ENCODE results near the gene OR4D2. TPM values are rescaled to one million over a fixed set of nuclear protein-coding genes. Genes with fewer than 3 reads are reported as not detected.
"Not testable (repeated sequence)": the region's sequence is repeated elsewhere in the genome, so short reads cannot be mapped to it uniquely, and the experiment has no call there.

The OR4D2 gene
- total RNA-seq: not detected
- long read RNA-seq: 0 reads

DNA sequence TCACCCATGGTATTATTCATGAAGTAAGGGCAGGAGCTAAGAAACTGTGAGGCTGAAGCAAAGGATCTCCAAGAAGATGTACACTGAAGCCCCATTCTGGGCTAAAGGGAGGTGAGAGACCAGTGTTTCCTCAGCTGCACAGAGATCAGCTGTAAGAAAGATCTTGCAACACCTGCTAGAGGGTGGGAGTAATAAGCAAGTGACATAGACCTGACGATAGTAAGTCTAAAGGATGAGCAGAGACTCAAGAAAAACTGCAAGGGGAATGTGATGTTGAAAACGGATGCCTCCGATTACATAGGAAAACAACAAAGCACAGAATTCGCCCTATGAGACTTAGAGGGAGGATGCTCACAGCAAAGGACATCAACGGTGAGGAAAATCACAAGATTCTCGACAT is at the start of gene OR4D2:
TSS of gene OR4D2 (plus strand) at position 301 of the 400 bp plus-strand sequence. CDS start 2,674 bp downstream, outside the sequence.
- DNase-seq (ENCODE audit: low spot score): no peak

DNA sequence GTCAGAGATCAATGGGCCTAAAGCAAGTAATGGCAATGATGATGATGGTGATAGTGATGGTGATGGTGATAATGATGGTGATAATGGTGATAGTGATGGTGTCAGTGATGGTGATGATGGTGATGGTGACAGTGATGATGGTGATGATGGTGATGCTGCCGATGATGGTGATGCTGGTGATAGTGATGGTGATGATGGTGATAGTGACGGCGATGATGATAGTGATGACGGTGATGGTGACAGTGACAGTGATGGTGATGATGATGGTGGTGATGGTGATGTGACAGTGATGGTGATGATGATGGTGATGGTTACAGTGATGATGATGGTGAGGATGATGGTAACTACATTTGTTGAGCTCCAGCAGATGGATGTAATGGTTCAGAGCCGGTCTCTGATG is 49.4 kb upstream of the OR4D2 start:
- DNase-seq (ENCODE audit: low spot score): no peak

DNA sequence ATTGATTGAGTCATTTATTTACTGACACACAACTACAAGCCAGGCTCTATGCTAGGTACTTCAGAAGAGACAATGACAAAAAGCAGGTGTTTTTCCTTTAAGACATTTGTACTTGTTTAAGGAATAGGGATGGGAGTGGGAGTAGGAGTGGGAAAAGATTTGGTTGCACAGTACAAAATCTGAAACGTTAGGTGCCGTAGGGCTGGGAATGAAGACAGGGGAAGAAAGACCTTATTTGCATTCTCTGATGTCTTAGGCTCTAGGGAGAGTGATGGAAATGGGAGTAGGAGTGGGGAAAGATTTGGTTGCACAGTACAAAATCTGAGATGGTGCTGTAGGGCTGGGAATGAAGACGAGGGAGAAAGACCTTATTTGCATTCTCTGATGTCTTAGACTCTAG is 47.3 kb upstream of the OR4D2 start:
- no peak for DNase-seq (ENCODE audit: low spot score)

DNA sequence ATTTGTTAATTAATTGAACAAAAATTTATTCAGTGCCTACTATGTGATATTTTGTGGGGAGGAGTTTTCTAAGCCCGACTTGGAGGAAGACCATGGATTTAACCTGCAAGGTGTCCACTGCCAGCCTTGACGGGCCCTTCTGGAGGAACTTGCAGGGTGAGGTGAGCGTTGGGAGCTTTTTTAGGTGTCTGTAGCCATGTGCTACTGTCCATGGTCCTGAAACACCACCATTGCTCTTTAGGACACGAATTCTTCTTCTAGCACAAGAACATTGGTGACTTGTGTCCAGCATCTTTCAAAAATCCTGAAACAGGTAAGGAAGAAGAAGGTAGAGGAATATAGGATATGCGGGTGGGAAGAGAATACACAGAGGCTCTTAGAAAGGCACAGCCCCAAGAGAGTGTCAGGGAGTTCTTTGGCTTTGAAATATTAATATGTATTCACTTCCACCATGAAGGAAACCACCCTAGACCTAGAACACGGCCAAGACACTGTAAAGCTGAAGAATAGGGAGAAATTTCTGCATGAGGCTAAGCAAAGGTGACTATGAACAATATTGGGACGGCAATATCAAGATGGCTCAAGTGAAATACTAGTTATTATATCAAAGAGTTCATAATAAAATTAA is 46.5 kb upstream of the OR4D2 start:
- no peak for DNase-seq (ENCODE audit: low spot score)

DNA sequence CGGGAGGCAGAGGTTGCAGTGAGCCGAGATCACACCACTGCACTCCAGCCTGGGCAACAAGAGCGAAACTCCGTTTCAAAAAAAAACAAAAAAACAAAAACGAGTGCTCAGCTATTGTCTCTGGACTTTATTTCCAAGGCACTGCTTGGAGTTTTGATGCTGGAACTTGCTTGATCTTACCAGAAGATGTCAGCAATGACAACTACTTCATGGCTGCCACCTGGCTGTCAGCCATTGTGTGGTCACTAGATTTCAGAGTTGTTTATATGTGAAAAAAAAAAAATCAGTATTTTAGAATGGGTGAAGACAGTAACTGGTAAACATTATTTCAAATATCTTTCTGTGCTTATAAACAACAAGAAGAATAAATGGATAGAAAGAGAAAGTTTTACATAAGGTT is 44.9 kb upstream of the OR4D2 start:
- no peak for DNase-seq (ENCODE audit: low spot score)

DNA sequence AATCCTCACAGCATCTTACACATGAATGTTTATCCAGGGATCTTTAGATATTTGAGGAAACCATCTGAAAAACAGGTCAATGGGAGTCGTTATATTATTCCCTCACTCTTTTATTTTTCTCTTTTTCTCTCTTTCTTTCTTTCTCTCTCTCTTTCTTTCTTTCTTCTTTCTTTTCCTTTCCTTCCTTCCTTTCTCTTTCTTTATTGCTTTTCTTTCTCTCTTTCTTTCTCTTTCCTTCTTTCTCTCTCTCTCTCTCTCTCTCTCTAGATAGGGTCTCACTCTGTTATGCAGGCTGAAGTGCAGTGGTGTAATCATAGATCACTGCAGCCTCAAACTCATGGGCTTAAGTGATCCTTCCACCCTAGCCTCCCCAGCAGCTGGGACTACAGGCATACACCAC is 38.9 kb upstream of the OR4D2 start:
- DNase-seq (ENCODE audit: low spot score): no peak

DNA sequence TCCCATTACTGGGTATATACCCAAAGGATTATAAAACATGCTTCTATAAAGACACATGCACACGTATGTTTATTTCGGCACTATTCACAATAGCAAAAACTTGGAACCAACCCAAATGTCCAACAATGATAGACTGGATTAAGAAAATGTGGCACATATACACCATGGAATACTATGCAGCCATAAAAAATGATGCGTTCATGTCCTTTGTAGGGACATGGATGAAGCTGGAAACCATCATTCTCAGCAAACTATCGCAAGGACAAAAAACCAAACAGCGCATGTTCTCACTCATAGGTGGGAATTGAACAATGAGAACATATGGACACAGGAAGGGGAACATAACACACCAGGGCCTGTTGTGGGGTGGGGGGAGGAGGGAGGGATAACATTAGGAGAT is 34.1 kb upstream of the OR4D2 start:
- not testable (repeated sequence) for DNase-seq (ENCODE audit: low spot score)

DNA sequence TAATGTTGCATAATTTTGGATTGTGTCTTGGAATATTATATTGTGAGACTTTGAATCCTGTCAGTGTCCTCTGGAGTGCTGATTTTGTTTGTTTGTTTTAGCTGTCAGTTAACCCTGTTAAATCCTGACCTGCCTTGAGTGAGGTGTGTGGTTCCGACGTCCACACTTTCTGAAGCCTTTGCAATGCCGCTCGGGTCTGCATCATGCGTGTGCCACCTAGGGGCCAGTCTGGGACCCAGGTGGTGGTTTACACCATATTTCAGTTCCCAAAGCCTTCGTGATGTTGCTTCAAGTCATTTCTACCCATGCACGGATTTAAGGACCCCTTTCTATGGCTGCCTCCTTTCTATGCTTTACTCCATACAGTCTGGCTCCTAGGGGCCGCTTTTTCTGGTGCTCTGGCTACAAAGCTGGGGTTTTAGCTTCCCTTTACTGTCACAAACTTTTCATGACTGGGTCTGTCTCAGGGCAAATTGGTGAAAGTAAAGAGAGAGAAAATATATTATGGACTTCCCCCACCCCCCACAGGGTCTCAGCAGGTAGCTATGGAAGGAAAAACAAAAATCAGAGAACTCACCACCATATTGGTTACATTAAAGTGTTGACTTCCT is 30.0 kb upstream of the OR4D2 start:
- no peak for DNase-seq (ENCODE audit: low spot score)

DNA sequence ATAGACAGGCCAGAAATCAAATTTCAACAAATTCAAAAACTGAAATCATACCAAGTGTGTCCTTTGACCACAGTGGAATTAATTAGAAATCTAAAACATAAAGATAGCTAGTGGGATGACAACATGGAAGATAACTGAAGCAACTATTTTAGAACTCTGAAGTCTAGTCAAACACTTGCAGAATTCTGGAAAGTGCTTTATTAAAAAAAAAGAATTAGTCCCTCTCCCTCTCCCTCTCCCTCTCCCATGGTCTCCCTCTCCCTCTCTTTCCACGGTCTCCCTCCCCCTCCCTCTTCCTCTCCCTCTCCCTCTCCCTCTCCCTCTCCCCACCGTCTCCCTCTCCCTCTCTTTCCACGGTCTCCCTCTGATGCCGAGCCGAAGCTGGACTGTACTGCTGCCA is 25.3 kb upstream of the OR4D2 start:
- no peak for DNase-seq (ENCODE audit: low spot score)

DNA sequence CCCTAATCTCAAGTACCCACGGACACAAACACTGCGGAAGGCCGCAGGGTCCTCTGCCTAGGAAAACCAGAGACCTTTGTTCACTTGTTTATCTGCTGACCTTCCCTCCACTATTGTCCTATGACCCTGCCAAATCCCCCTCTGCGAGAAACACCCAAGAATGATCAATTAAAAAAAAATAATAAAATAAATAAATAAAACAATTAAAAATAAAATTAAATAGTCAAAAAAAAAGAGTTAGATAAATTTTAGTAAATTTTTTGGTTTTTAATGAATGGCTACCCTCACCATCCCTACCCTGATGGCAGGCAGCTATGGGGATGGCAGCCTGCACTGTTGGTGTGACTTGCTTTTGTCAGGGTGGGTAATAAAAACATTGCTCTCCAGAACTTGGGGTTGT is 23.4 kb upstream of the OR4D2 start:
- not testable (repeated sequence) for DNase-seq (ENCODE audit: low spot score)

DNA sequence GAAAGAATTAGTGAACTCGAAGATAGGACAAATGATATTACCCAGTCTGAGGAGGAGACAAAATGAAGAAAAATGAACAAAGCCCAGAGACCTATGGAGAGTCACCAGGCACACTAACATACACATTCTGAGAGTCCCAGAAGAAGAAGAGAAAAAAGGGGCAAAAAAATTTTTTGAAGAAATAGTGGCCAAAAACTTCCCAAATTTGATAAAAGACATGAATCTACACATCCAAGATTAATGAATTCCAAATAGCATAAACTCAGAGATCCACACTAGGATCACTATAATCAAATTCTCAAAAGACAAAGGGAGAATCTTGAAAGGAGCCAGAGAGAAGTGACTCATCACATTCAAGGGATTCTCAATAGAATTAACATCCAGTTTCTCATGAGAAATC is 22.0 kb upstream of the OR4D2 start:
- no peak for DNase-seq (ENCODE audit: low spot score)

DNA sequence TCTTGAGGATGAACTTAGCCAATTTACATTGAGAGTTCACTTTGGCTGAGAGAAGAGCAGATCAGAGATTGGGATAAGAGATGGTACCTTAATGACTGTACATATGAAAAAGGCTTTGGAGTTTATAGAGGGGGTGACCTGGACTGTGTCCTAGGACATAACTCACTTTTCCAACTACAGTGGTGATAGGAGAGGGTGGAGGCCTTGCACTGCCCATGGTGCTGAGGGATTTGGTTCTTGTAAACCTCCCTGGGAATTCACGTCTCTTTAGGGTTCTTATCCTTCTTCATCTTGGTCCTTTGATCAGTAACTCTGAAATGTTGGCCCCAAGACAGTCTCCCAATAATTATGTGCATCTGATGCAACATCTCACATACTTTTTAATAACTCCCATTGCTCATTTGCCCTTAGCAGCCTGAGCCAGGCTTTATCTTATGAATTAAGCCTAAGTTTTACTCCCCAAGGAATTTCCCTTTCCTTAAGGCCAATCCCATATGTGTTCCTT is 18.8 kb upstream of the OR4D2 start, which contains the start of gene OR4D1:
TSS of gene OR4D1 (plus strand) at position 455 of the 505 bp plus-strand sequence. CDS start 6,770 bp downstream, outside the sequence.
- no peak for DNase-seq (ENCODE audit: low spot score)

DNA sequence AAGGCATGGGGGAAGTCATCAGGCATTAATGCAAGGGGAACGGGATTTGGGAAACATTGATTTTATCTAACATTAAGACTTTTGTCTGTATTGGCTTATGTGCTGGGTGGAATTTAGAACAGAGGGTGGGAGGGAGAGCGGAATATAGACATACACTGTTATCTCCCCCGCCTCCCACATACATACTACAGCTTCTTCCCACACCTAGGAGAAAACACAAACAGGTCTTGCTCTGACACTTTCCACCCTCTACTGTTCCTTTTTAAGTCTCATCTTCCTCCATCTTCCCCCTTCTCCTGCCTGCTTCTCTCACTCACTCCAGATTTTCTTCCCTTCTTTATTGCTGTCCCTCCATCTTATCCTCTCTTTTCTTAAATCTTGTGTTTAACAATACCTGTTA is 18.2 kb upstream of the OR4D2 start:
- no peak for DNase-seq (ENCODE audit: low spot score)

DNA sequence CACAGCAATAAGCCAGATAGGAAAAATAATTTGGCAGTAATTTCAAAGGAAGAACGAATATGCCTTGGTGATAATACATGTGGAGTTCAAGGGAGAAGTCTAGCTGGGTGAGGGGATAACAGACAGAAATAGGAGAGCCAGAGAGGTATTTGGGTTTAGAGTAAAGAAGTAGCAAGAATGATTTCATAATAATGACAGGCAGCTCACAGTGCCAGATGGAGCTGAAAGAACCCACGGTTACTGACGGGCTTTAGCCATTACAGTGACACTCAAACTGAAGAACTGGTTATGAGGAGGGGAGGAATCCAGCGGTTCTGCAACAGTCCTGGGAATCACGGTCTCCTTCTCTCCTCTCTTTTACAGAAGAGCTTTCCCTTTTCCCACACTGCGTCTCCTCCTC is 16.4 kb upstream of the OR4D2 start:
- DNase-seq (ENCODE audit: low spot score): no peak

DNA sequence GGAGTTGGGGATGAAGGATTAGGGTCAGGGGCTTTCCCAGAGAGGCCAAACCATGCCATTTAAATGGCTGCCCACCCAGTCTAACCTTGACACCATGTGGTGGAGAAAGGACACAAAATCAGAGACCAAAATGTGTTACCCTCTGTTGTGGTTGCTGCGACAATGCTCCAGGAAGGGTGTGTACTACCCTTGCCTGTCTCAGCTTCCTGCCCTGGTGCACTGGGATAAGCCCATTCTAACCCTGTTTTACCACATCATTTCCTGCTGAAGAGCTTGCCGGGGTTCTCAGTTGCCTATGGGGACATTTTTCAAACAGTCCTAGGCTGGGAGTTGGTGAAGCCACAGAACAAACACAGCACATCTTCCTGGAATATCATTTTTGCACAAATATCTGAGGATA is 13.7 kb upstream of the OR4D2 start:
- DNase-seq (ENCODE audit: low spot score): no peak

DNA sequence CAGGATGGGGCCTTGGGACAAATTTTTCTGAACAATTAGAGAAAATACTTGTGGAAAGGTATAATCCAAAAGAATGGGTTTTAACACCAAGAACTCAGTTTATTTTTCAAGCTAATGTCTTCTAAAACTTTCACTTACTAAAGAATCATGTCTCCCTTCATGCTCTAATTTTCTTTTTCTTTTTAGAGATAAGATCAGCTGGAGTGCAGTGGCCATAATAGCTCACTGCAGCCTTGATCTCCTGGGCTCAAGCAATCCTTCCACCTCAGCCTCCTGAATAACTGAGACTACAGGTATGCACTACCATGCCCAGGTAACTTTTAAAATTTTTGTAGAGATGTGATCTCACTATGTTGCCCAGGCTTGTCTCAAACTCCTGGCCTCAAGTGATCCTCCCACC is 13.1 kb upstream of the OR4D2 start:
- DNase-seq (ENCODE audit: low spot score): no peak

DNA sequence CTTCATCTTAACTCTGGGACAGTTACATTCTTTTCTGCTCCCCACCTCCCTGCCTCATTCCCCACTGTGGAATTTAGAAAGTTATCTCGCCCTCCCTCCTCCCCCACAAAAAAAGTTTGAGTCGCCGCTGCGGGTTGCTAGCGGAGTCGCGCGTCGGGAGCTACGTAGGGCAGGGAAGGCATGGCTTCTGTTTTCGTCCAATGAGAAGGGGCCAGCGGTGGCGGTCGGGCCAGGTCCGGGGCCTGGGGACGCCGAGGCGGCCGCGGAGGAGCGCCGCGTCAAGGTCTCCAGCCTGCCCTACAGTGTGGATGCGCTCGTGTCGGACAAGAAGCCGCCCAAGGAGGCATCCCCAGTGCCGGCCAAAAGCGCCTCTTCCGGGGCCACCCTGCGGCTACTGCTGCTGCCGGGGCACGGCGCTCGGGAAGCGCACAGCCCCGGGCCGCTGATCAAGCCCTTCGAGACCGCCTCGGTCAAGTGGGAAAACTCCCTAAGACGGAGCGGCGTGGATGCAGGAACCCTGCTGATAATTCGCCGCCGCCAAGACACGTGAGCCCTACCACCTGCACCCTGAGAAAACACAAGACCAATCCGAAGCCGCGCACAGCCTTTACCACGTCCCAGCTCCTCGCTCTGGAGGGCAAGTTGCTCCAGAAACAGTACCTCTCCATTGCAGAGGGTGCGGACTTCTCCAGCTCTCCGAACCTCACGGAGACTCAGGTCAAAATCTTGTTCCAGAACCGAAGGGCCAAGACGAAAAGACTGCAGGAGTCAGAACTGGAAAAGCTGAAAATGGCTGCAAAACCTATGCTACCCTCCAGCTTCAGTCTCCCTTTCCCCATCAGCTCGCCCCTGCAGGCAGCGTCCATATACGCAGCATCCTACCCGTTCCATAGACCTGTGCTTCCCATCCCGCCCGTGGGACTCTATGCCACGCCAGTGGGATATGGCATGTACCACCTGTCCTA is 9.7 kb upstream of the OR4D2 start:
- no peak for DNase-seq (ENCODE audit: low spot score)

DNA sequence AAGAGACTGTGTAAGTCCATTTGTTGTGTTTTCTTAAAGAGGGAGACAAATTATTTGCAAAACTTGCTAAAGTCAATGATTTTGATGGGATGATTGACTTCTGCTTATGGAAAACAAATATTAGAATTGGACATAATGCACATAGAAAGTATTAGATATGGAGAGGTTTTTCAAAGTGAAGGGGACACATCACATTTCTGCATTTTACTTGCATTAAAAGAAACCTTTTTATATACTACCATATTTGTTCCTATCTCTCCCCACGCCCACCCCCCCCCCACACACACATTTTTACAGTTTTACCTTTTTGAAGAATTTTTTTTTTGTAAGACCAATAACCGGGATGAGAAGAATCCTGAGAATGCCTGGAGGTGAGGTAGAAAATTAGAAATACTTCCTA is 8.6 kb upstream of the OR4D2 start:
- no peak for DNase-seq (ENCODE audit: low spot score)

DNA sequence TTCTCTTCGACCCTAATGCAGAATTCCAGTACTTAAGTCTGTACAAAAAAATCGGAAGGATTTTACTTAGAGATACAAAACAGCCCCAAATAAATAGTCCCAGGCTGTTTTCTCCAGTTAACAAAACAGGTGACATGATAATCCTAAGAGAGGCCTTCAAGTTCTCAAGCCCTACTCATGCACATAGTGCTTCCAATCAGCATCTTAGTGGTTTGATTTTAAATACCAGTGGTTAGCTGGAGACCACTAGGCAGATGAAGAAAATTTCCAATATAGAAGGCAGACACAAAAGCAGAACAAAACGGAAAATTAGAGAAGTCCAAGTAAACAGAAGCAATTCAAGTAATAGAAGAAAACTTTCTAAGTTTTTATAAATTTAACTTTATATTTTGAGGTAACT is 5.2 kb upstream of the OR4D2 start:
- DNase-seq (ENCODE audit: low spot score): no peak

DNA sequence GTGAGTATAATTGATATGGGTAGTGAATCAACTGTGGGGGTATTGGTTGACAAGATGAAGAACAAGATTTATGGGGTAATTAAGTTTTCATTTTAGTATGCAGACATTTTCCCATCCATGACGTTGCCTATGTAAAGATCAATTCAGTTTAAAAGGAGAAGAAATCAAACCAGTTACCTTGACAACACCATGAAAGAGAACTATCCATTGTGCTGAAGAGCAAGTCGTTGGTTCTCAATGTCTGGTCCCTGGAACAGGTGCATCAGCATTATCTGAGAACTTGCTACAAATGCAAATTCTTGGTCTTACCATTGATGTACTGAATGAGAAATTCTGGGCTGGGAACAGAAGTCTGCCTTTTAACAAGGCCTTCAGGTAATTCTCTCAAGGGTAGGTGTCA is 801 bp upstream of the OR4D2 start:
- no peak for DNase-seq (ENCODE audit: low spot score)

DNA sequence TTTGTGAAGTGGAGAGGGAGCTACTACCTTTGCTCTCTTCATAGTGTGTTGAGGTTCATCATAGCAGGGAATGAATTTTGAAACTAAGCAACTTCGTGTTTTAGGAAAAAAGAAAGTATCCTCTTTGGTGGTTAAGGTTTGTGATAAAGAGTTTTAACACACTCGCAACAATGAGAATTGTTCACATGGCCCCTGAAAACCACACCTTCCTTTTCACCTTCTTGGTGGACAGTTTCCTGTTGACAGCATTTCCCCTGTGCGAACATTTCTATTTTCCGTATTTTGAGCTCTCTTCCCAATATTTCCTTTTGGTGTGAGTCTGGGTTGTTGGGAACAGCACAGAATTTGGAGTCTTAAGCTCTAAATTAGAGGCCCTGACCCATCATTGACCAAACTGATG is 3.8 kb downstream of the OR4D2 start:
- no peak for DNase-seq (ENCODE audit: low spot score)
